ENCODE measurements around the gene LHPP.

DNA sequence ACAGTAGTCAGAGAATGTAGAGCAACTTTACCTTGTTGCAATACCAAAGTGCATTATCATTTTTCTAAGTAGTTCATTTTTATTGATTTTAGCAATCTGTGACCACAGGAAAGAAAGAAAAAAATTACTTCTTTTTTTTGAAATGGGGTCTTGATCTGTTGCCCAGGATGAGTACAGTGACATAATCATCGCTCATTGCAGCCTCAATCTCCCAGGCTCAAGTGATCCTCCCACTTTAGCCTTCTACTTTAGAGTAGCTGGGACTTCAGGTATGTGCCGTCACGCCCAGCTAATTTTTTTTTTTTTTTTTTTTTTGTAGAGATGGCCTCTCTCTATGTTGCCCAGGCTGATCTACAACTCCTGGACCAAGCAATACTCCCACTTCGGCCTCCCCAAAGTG, 31.5 kb upstream of the LHPP start:
- no peak for TF ChIP-seq POLR2A (IDR thresholded peaks at IDR 0.05)
- TF ChIP-seq, protein P1, sequence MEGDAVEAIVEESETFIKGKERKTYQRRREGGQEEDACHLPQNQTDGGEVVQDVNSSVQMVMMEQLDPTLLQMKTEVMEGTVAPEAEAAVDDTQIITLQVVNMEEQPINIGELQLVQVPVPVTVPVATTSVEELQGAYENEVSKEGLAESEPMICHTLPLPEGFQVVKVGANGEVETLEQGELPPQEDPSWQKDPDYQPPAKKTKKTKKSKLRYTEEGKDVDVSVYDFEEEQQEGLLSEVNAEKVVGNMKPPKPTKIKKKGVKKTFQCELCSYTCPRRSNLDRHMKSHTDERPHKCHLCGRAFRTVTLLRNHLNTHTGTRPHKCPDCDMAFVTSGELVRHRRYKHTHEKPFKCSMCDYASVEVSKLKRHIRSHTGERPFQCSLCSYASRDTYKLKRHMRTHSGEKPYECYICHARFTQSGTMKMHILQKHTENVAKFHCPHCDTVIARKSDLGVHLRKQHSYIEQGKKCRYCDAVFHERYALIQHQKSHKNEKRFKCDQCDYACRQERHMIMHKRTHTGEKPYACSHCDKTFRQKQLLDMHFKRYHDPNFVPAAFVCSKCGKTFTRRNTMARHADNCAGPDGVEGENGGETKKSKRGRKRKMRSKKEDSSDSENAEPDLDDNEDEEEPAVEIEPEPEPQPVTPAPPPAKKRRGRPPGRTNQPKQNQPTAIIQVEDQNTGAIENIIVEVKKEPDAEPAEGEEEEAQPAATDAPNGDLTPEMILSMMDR (IDR thresholded peaks at IDR 0.05): no peak
